ENCODE results near the gene ATP4B.

The ATP4B gene

DNA sequence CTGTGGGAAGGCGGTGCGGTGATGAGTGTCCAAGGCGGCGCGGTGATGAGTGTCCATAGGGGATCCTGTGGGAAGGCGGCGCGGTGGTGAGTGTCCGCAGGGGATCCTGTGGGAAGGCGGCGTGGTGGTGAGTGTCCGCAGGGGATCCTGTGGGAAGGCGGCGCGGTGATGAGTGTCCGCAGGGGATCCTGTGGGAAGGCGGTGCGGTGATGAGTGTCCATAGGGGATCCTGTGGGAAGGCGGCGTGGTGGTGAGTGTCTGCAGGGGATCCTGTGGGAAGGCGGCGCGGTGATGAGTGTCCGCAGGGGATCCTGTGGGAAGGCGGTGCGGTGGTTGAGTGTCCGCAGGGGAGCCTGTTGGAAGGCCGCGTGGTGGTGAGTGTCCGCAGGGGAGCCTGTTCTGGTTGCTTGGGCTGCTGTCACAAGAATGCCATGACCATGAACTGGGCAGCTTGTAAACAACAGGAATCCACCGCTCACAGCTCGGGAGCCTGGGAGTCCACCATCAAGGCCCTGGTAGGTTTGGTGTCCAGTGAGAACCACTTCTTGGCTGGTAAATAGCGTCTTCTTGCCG, 52.0 kb downstream of the ATP4B start:
- DNase-seq: no peak

DNA sequence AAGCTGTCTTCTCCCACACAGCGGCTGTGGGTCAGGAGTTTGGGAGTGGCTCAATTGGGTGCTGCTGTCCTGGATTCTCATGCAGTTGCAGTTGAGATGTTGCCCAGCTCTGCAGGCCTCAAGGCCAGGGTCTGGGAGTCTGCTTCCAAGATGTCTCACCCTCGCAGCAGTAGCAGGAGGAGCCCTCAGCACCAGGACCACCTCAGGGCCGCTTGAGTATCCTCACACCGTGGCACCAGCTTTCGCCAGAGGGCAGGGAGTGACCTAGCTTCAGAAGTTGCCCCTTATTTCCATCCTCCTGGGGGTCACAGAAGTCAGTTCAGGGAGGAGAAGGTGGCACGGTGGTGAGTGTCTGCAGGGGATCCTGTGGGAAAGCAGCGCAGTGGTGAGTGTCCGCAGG, 52.5 kb downstream of the ATP4B start:
- no peak for DNase-seq

DNA sequence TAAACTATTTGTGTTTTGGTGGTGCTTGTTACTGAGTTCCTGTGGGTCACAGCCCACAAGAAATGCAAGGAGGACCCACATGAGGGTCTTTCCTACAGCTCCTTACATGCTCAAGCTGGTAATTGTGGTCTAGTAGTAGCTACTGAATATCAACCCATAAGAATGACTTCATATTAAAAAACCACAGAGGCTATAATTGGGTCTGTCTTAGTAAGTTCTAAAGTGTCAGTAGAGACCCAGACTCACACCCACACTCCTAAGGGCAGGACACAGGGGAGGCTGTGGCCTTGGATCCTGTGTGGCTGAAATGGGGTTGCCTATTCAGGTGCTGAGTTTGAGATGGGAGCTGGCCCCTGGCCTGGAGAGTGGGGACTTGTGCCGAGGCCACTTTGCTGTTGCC, 53.8 kb downstream of the ATP4B start:
- no peak for DNase-seq

DNA sequence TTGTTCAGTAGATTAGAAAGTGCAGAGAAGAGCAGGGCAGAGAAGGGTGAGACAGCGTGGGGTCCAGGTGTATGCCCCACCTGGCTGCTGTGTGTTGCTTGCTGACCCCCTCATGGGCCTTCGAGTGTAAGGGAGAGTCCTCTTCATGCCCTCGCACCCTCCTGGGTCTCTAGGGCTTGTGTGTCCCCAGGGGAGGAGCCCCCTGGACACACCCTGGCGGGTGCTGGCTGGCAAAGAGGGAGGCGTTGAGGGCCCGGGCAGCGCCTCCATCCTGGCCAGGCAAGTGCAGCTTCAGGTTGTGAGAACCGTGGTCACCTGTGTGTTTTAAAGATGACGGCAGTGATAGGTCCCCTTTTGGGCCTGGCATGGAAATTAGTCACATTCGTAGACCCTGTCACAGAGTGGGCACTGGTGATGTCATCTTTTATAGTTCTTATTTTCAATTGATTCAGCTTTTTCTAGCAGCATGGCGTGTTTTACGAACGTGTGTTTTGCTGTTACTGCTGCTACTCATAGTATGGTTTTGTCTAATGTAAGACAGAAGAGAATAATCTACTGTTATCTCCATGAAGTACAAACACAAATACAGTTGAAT, 54.8 kb downstream of the ATP4B start:
- no peak for DNase-seq

DNA sequence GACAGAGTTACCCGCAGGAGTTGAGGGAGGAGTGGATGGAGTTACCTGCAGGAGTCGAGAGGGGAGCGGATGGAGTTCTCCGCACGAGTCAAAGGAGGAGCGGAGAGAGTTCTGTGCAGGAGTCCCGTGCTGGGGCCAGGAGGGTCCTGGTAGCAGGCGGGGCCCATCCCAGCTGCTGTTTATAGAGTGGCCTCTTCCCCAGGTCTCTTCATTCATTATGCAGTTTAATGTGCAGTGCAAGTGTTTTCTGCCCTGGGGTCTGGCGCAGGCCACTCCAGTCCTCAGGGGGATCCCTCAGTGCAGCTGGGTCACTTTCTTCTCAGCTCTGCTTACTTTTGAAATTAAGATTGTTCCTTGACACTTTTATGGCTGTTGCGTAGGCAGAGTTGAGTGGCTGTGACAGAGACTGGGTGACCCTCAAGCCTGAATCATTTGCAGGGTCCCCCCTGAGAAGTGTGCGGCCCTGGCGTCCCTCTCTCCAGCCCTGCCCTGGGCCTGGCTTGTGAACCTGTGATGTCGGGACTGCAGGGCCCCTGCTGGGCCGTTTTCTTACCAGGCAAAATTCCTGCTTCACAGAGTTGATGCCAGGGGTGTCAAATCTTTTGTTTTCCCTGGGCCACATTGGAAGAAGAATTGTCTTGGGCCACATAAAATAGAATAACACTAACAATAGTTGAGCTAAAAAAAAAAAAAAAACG, 55.6 kb downstream of the ATP4B start:
- no peak for DNase-seq

DNA sequence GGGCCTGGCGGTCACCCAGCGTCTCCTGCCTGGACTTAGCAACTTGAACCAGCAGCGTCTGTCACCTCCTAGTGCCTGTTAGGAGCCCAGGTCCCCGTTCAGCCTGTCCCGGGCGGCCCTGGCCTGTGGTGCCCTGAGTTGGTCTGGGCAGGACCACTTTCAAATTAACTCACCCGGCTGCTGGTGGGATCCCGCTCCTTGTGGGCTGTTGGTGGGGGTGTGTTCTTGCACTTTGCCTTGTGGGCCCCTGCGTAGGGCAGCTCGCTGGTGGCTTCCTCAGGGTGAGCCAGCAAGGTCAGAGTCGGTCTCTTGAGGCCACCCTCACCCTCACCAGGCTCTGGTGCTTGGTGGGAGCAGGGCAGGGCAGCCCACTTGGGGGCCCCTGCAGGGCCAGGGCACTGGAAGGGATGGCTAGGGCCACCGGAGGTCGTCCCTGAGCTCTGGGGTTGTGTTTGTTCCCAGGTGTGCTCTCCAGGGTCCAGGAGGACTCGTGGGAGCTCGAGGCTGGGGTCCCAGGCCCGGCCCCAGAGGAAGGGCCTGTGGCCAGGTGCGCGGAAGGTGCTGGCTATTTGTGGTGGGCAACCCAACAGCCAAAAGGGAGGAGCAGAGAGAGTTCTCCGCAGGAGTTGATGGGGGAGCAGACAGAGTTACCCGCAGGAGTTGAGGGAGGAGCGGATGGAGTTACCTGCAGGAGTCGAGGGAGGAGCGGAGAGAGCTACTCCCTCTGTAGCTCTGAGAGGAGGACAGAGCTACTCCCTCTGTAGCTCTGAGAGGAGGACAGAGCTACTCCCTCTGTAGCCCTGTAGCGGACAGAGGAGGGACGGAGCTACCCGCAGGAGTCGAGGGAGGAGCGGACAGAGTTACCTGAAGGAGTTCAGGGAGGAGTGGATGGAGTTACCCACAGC, 56.6 kb downstream of the ATP4B start:
- DNase-seq: no peak

DNA sequence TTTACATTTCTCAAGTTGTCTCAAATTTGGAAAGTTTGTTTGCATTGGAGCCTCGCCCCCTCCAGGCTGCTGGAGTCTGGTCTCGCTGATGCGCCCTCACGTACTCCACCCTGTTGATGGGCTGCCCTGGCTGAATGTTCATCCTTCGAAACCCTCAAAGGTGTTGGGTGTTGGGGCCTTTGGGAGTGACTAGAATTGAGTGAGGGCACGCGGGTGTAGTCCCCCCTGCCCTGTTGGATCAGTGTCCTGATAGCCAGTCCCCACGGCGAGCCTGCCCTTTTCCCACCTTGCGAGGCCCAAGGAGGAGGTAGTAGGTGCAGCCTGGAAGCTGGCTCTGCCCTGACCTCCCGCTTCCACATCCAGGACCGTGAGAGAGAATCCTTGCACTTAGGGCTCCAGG, 58.6 kb downstream of the ATP4B start:
- no peak for DNase-seq
